Ovary (tissue), 9 donors: Measurements from ENCODE around the gene UTP18. TPM values are rescaled to one million over a fixed set of nuclear protein-coding genes. Genes with fewer than 3 reads are reported as not detected.

ENCODE experiments used
- DNase-seq, 5 donors: peaks; one replicate each; pipeline ENCODE4 v3.0.0-alpha.2; 2019 to 2020
- H3K27ac ChIP-seq, 2 donors: fragments of 200-600 bp; one replicate each; pipeline versions ENCODE4 v1.5.1 to v1.8.0; 2019 to 2022
- H3K27me3 ChIP-seq: fragments of 200-600 bp; one replicate; pipeline ENCODE4 v1.8.0; 2022
- H3K36me3 ChIP-seq: fragments of 200-600 bp; sonication (generic); one replicate; pipeline ENCODE4 v1.5.1; 2019
- H3K4me1 ChIP-seq: one replicate; pipeline ENCODE4 v1.8.1; 2013; ENCODE audit warnings: mild to moderate bottlenecking, moderate library complexity; ENCODE audit not compliant: insufficient read depth
- H3K4me3 ChIP-seq: fragments of 200-600 bp; sonication (generic); one replicate; pipeline ENCODE4 v1.5.1; 2017
- H3K9me3 ChIP-seq, 2 donors: fragments of 200-600 bp in 1 of 2; sonication (generic) in 1 of 2; one replicate each; pipeline versions ENCODE4 v1.5.1 to v1.8.1; 2013 to 2019; ENCODE audit warnings: mild to moderate bottlenecking in 1 of 2, moderate library complexity in 1 of 2
- EP300 ChIP-seq: sonication (generic); formaldehyde crosslinking; IDR thresholded peaks from one replicate; pipeline ENCODE4 v1.6.1; 2017; ENCODE audit warnings: antibody characterized with exemption
- POLR2A ChIP-seq: fragments of 450-650 bp; IDR thresholded peaks from one replicate; pipeline ENCODE4 v1.6.1; 2017; ENCODE audit warnings: antibody characterized with exemption, mild to moderate bottlenecking, moderate library complexity
- WGBS, 3 donors: extraction: QIAGEN DNeasy Blood & Tissue Kit in 1 of 3; methylation state at CpG; one replicate each; pipeline versions ENCODE4 v1.1.5 to v1.1.7; 2013 to 2017; 5-methylcytosine and 5-hydroxymethylcytosine counted together
- intact Hi-C, 4 donors: fragments of 100-400 bp; cut with DNase I; formaldehyde crosslinking; loops; one replicate each; pipeline versions ENCODE4 v1.11.0 to v1.15.1; 2022 to 2023
- polyA plus RNA-seq, 2 donors: library from polyadenylated mRNA; stranded (reverse); fragments of 200-250 nt in 1 of 2; fragments of 350-450 nt in 1 of 2; fragmentation: Illumina TruSeq in 1 of 2; extraction: RNeasy Lipid Tissue Mini Kit (QIAGEN cat#74804) in 1 of 2; gene quantifications; one replicate each; pipeline ENCODE4 v1.2.3, GENCODE V29; 2013 to 2014
- total RNA-seq, 7 donors: library from RNA; depleted of rRNA in 2 of 7; stranded (reverse); fragments of >200 nt in 2 of 7; fragmentation: NEBNext Ultra II Directional in 3 of 7; extraction: Animal tissue kit (Norgen Biotek cat#: 25700) in 3 of 7; gene quantifications; one replicate each; pipeline versions ENCODE4 v1.1.0 to v1.2.4, GENCODE V29; 2016 to 2023
- TF ChIP-seq, protein P1 (sequence below), 3 donors: fragments of 450-650 bp in 2 of 3; fragments of 200-600 bp in 1 of 3; IDR thresholded peaks; one replicate each; pipeline versions ENCODE4 v1.5.1 to v1.8.0; 2016 to 2022; ENCODE audit warnings: antibody characterized with exemption in 3 of 3, mild to moderate bottlenecking in 1 of 3
- donor health status: DM: no; HTN: no; CAD: no; lungs with moderate emphysema.
- donor health status: DM: no; HTN: no; CAD: no.
- donor health status: Bipolar disorder and iron deficiency.
- donor health status: DM: yes; HTN: yes; CAD: no.
- donor health status: DM: no; HTN: no; CAD: no.
- donor health status: DM: yes; HTN: yes; CAD: no.

Gene UTP18
- total and polyA plus RNA-seq, 9 donors = 25.6 to 41.6 (median 32.3) TPM

DNA sequence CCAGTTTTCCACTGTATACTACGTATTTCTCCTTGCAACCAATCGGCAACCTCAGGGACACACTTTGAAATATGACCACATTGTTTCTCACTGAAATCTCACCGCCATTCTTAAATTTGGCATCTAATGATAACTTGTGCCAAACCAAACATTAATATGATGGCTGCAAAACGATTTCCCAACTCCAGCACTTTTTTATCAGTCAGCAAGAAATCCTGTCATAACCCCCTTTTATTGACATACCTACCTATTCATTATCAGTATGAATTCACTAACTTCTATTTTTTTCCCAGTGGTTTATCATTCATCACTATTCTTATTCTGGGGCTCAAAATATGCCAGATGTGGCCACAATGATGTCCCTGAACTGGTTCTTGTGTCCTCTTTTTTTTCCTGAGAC is 16.3 kb upstream of the UTP18 start:
- Histone ChIP-seq H3K9me3 (no peaks in the 10 kb centered on the region), H3K4me1 (no peaks in the 10 kb centered on the region), H3K4me3 (no peak overlapping the region), H3K27ac (no peak overlapping the region), H3K36me3 (no peaks in the 10 kb centered on the region), H3K27me3 (no peaks in the 10 kb centered on the region)
- no peak for TF ChIP-seq EP300
- TF ChIP-seq POLR2A = no peak
- TF ChIP-seq, protein P1, sequence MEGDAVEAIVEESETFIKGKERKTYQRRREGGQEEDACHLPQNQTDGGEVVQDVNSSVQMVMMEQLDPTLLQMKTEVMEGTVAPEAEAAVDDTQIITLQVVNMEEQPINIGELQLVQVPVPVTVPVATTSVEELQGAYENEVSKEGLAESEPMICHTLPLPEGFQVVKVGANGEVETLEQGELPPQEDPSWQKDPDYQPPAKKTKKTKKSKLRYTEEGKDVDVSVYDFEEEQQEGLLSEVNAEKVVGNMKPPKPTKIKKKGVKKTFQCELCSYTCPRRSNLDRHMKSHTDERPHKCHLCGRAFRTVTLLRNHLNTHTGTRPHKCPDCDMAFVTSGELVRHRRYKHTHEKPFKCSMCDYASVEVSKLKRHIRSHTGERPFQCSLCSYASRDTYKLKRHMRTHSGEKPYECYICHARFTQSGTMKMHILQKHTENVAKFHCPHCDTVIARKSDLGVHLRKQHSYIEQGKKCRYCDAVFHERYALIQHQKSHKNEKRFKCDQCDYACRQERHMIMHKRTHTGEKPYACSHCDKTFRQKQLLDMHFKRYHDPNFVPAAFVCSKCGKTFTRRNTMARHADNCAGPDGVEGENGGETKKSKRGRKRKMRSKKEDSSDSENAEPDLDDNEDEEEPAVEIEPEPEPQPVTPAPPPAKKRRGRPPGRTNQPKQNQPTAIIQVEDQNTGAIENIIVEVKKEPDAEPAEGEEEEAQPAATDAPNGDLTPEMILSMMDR (IDR thresholded peaks at IDR 0.05) = no peak
- DNase-seq = no peak
- 77 to 79% (median 78%) methylated on average over 4 of the region's 4 CpGs for WGBS, 3 donors
- intact Hi-C loops = loop anchor here in 1 of 4 donors (10.0 kb wide), 1 partner anchor 59 kb away; no protein-coding TSS in a partner anchor

DNA sequence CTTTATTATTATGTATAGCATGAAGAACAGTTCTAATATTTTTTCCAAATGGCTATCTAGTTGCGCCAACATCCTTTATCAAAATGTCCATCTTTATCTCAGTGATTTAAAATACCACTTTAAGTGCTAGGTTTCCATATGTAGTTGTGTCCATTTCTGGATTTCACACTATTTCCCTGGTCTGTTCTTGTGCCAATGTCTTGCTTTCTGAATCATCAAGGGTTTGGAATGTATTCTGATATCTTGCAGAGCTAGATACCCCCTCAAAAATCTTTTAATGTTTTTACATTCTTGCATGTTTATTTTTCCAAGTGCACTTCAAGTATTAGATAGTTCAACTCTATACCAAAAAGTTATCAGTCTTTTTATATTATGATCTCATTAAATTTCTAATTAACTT is 14.8 kb upstream of the UTP18 start:
- 81 to 88% (median 87%) methylated on average over 1 of the region's 1 CpG for WGBS, 3 donors
- H3K4me1 ChIP-seq = no peaks in the 10 kb centered on the region
- no peak overlapping the region for H3K27ac ChIP-seq
- no peak overlapping the region for H3K4me3 ChIP-seq
- no peak for DNase-seq
- TF ChIP-seq EP300 = no peak
- TF ChIP-seq, protein P1 (IDR thresholded peaks at IDR 0.05) = no peak
- no peak for TF ChIP-seq POLR2A
- intact Hi-C loops = loop anchor here in 1 of 4 donors (10.0 kb wide), 1 partner anchor 61 kb away; no protein-coding TSS in a partner anchor
- H3K9me3 ChIP-seq = no peaks in the 10 kb centered on the region
- H3K36me3 ChIP-seq = no peaks in the 10 kb centered on the region
- no peaks in the 10 kb centered on the region for H3K27me3 ChIP-seq

DNA sequence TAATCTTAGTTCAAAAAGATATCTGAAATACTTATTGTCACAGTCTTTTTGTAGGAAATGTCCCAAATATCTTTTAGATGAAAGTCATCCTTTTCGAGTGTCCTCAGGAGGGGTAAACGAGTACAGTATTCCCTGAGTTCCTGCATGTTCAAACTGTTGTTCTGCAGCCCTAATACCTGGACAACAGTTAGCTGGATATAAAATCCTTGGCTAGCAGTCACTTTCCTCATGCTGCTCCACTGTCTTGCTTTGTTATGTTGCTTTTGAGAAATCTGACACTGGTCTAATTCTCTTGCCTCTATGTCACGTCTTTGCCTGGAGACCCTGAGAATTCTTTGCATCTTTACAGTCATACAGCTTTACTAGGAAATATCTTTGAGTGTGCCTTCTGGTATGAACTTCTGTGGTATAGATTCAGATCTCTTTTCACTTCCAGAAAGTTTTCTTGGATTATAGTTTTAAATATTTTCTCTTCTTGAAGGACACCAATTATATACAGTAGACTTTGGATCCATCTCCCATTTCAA is 10.0 kb upstream of the UTP18 start:
- no peak for DNase-seq
- WGBS, 3 donors = 96% methylated on average over 3 of the region's 3 CpGs
- intact Hi-C loops = no loop called here
- TF ChIP-seq POLR2A = no peak
- TF ChIP-seq, protein P1 (IDR thresholded peaks at IDR 0.05) = no peak
- TF ChIP-seq EP300 = no peak
- Histone ChIP-seq H3K27ac (no peak overlapping the region), H3K4me1 (no peaks in the 10 kb centered on the region), H3K4me3 (no peak overlapping the region), H3K9me3 (no peaks in the 10 kb centered on the region), H3K27me3 (no peaks in the 10 kb centered on the region), H3K36me3 (no peaks in the 10 kb centered on the region)

DNA sequence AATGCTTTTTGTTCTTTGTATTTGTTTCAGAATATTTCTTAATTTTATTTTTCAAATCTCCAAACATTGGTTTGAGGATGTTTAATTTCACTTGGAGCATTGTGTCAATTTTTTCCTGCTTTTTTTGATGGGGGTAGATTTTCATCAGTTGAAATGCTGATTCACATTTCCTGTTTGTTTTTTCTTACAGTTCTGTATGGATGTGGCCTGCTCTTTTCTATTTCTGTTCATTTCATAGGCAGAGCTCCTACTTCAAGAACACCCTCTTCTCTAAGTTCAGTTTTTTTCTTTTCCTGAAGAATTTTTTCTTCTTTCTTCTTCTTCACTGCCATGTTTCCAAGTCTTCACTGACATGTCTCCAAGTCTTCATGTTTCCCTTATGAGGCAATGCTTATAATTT is 9.3 kb upstream of the UTP18 start:
- H3K4me3 ChIP-seq = no peak overlapping the region
- intact Hi-C loops = no loop called here
- H3K9me3 ChIP-seq = no peaks in the 10 kb centered on the region
- DNase-seq = no peak
- H3K27me3 ChIP-seq = no peaks in the 10 kb centered on the region
- no peaks in the 10 kb centered on the region for H3K36me3 ChIP-seq
- TF ChIP-seq EP300 = no peak
- TF ChIP-seq POLR2A = no peak
- TF ChIP-seq, protein P1 (IDR thresholded peaks at IDR 0.05) = no peak
- no peak overlapping the region for H3K27ac ChIP-seq
- H3K4me1 ChIP-seq = peaks cover 2% of the 10 kb centered on the region
